Measurements from ENCODE around the gene TCEA2.

TCEA2 gene

GRCh38 chr20:64110411-64111068, 47.5 kb downstream of the TCEA2 start:
- TF ChIP-seq EP300 (IDR thresholded peaks at IDR 0.05; ENCODE audit: borderline replicate concordance) (no peak), RAD21 (IDR thresholded peaks at IDR 0.05; ENCODE audit: low read depth) (no peak)

DNA sequence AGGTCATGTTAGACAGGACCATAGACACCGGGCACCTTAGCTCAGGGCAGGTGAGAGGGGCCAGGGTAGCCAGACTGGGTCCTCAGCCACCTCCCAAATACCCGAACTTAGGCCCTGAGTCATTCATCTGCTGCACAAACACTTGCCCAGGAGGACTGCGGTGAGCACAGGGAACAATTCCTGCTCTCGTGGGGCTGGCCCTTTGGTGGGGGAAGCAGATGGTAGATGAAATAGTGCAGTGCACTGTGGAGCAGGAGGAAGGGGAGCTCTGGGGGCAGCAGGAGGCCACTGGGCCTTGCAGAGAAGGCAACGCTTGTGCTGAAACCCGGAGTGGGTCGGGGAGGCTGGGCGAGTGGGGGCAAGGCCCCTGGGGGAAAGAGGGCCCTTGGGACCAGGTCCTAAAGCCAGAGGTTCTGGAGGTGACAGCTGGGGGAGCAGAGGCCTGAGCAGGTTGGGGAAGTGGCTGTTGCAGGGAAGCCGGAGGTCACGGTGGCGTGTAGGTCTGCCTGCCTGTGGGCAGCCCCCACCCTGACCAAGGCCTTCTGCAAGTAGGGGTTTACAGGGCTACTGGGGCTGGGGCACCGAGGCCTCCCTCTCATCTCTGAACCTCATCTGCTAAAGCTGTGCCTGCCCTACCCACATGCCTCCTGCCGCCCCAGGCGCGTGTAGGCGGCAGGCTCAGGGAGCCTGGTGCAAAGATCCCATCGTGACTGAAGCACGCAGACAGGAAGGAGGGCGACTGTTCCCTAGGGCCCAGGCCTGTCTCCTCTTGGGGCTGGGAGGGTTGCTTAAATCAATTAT, 49.0 kb downstream of the TCEA2 start:
- TF ChIP-seq, protein P1, sequence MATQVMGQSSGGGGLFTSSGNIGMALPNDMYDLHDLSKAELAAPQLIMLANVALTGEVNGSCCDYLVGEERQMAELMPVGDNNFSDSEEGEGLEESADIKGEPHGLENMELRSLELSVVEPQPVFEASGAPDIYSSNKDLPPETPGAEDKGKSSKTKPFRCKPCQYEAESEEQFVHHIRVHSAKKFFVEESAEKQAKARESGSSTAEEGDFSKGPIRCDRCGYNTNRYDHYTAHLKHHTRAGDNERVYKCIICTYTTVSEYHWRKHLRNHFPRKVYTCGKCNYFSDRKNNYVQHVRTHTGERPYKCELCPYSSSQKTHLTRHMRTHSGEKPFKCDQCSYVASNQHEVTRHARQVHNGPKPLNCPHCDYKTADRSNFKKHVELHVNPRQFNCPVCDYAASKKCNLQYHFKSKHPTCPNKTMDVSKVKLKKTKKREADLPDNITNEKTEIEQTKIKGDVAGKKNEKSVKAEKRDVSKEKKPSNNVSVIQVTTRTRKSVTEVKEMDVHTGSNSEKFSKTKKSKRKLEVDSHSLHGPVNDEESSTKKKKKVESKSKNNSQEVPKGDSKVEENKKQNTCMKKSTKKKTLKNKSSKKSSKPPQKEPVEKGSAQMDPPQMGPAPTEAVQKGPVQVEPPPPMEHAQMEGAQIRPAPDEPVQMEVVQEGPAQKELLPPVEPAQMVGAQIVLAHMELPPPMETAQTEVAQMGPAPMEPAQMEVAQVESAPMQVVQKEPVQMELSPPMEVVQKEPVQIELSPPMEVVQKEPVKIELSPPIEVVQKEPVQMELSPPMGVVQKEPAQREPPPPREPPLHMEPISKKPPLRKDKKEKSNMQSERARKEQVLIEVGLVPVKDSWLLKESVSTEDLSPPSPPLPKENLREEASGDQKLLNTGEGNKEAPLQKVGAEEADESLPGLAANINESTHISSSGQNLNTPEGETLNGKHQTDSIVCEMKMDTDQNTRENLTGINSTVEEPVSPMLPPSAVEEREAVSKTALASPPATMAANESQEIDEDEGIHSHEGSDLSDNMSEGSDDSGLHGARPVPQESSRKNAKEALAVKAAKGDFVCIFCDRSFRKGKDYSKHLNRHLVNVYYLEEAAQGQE (IDR thresholded peaks at IDR 0.05; ENCODE audit: low read depth): no peak

- no peak for TF ChIP-seq ZBTB7A (IDR thresholded peaks at IDR 0.05; ENCODE audit: low read depth)
- TF ChIP-seq MAX (IDR thresholded peaks at IDR 0.05): no peak
- no peak for TF ChIP-seq NFIC (IDR thresholded peaks at IDR 0.05)
- TF ChIP-seq, protein P1 (IDR thresholded peaks at IDR 0.05; ENCODE audit: low read depth): no peak
- no peak for TF ChIP-seq CEBPB (IDR thresholded peaks at IDR 0.05)
- no peak for TF ChIP-seq EGR1 (IDR thresholded peaks at IDR 0.05)
- TF ChIP-seq RAD21 (IDR thresholded peaks at IDR 0.05; ENCODE audit: low read depth): no peak
- no peak for TF ChIP-seq TCF12 (IDR thresholded peaks at IDR 0.05; ENCODE audit: low read depth)
- TF ChIP-seq FOXM1 (IDR thresholded peaks at IDR 0.05; ENCODE audit: borderline replicate concordance, low read depth): no peak
Measured at GRCh38 chr20:64112691-64113443, 49.9 kb downstream of the TCEA2 start.

DNA sequence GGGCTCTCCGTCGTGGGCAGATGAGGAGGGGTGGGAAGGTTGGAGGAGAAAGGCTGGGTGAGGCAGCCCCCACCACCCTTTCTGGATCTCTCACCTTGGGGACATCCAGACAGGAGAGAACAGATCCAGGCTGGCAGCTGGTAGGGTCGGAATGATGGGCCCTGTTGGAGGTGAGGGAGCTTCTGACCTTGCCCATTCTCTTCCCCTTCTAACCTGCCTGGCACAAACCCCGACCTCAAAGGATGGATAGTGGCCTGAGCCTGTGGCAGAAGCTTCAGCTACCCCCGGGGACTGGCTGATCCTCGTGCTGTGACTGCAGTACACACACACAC, 50.4 kb downstream of the TCEA2 start:
- TF ChIP-seq YY1 (IDR thresholded peaks at IDR 0.05; ENCODE audit: low read depth) (no peak), MAX (IDR thresholded peaks at IDR 0.05) (no peak), EP300 (IDR thresholded peaks at IDR 0.05; ENCODE audit: borderline replicate concordance) (no peak), NFIC (IDR thresholded peaks at IDR 0.05) (no peak), USF1 (IDR thresholded peaks at IDR 0.05) (no peak), CEBPB (IDR thresholded peaks at IDR 0.05) (no peak), RAD21 (IDR thresholded peaks at IDR 0.05; ENCODE audit: low read depth) (no peak), TAF1 (IDR thresholded peaks at IDR 0.05; ENCODE audit: low read depth) (no peak), TEAD4 (IDR thresholded peaks at IDR 0.05) (no peak), TCF12 (IDR thresholded peaks at IDR 0.05; ENCODE audit: low read depth) (no peak), ZBTB7A (IDR thresholded peaks at IDR 0.05; ENCODE audit: low read depth) (no peak), CREB1 (IDR thresholded peaks at IDR 0.05; ENCODE audit: low read depth) (no peak), EGR1 (IDR thresholded peaks at IDR 0.05) (no peak), FOXM1 (IDR thresholded peaks at IDR 0.05; ENCODE audit: borderline replicate concordance, low read depth) (no peak)
- TF ChIP-seq, protein P1 (IDR thresholded peaks at IDR 0.05; ENCODE audit: low read depth): no peak

All from Ishikawa (cell line).